Calu3 (cell line): ENCODE data around the gene TSSC4. TPM values are rescaled to one million over a fixed set of nuclear protein-coding genes. Genes with fewer than 3 reads are reported as not detected.

Experiments used
- BruUV-seq: library from RNA; stranded (reverse); fragments of 400-500 nt; replicated peaks from 2 replicates; lab custom pipeline; 2021; lab: Mats Ljungman, UMichigan
- CTCF ChIA-PET: fragments of 300-600 bp; sonication (Branson Sonifier 250); formaldehyde crosslinking; loops from one replicate; lab custom pipeline; 2022; ENCODE audit warnings: antibody characterized with exemption; lab: Charles Lee
- DNase-seq: peaks from one replicate; pipeline ENCODE4 v3.0.0; 2022
- H3K27ac Mint-ChIP-seq: one replicate; pipeline ENCODE4 v1.8.0; 2022; ENCODE audit warnings: mixed read lengths; ENCODE audit not compliant: unreplicated experiment
- H3K27me3 Mint-ChIP-seq: one replicate; pipeline ENCODE4 v1.8.0; 2022; ENCODE audit warnings: mixed read lengths; ENCODE audit not compliant: unreplicated experiment
- H3K36me3 Mint-ChIP-seq: one replicate; pipeline ENCODE4 v1.8.0; 2022; ENCODE audit warnings: mild to moderate bottlenecking, moderate library complexity, mixed read lengths; ENCODE audit not compliant: insufficient read depth, unreplicated experiment
- H3K4me1 Mint-ChIP-seq: one replicate; pipeline ENCODE4 v1.8.0; 2022; ENCODE audit warnings: mild to moderate bottlenecking, low read depth, mixed read lengths; ENCODE audit not compliant: unreplicated experiment
- H3K4me3 Mint-ChIP-seq: one replicate; pipeline ENCODE4 v1.8.0; 2022; ENCODE audit warnings: mild to moderate bottlenecking, low read depth, moderate library complexity, mixed read lengths; ENCODE audit not compliant: unreplicated experiment
- H3K9me3 Mint-ChIP-seq: one replicate; pipeline ENCODE4 v1.8.0; 2022; ENCODE audit warnings: low read depth, mixed read lengths; ENCODE audit not compliant: unreplicated experiment
- CTCF ChIP-seq: fragments of 200-600 bp; IDR thresholded peaks from one replicate; pipeline ENCODE4 v1.8.0; 2022; ENCODE audit warnings: antibody characterized with exemption; ENCODE audit not compliant: unreplicated experiment
- intact Hi-C: fragments of 100-400 bp; cut with micrococcal nuclease; formaldehyde crosslinking; loops from one replicate; pipeline ENCODE4 v1.10.0; 2022; ENCODE audit not compliant: unreplicated experiment
- total RNA-seq: library from RNA; stranded (reverse); gene quantifications from 2 replicates; pipeline ENCODE4 v1.2.3, GENCODE V29; 2022

TSSC4 gene
- total RNA-seq, 1 experiment from 2014 or later = 49.4 TPM

DNA sequence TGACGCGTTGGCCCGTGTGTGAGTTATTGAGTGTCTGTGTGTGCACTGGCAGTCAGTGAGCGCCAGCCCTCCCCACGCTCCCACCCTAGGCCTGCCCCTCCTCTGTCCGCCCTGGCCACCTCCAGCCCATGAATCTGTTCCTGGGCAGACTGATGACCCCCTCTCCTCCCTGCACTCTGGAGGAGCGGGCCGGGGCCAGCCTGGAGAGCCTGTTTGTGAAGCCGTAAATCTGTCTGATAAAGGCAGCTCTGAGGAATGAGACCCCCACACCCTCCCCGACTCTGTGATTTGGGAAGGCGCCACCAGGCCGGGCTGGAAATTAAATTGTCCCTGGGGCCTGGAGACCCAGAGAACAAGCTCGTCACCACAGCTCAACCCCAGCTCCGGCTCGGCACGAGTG, 8.6 kb downstream of the TSSC4 start:
- no peak for TF ChIP-seq CTCF
- intact Hi-C loops = no loop called here
- H3K36me3 Mint-ChIP-seq = peaks cover 13% of the 10 kb centered on the region
- CTCF ChIA-PET = interaction anchor here (0.6 to 2.4 kb wide), 2 partner anchors 10 to 11 kb away, joined by 4 to 8 read pairs; no protein-coding TSS in a partner anchor
- no peak for DNase-seq
- H3K27me3 Mint-ChIP-seq = peaks cover 47% of the 10 kb centered on the region
- BruUV-seq = no TSS peak
- H3K27ac Mint-ChIP-seq = no peak overlapping the region
- no peaks in the 10 kb centered on the region for H3K9me3 Mint-ChIP-seq
- no peak overlapping the region for H3K4me3 Mint-ChIP-seq
- no peaks in the 10 kb centered on the region for H3K4me1 Mint-ChIP-seq

DNA sequence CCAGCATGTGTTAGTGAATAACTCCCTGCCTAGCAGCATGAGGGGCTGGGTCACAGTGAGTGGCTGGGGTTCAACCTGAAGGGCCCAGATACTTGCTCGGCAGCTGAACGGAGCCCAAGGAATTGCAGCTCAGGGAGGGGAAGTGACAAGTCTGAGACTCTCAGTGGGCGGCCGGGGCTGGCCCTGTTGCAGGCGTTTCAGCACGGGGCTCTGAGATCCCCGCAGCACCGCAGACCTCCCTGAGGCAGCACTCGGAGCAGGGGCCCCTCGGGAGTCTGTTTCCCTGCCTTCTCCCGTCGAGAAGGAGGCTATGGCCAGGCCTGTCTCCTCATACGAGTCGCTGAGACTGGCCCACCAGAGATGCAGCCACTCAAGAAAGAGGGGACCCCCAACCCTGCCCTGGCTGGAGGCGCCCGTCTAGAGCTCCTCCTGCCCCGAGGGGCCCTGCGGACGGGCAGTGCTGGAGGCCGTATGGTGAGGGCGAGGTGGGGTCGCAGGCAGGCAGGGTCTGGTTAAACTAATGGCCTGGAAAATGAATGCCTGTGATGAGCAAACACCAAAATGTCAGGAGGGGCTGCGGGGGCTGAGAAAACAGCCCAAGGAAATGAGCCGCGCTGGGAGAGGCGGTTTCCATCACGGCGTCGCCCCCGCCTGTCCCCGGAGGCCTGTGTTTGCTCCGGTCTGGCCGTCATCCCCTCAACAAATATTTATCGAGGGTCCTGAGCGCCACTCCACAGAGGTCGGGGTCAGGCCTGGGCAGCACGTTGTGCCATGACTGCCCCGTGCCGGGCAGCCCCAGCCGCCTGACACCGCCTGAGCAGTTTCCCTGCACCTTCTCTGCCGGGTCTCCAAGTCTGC, 9.3 kb downstream of the TSSC4 start:
- no TSS peak for BruUV-seq
- no peak for TF ChIP-seq CTCF
- DNase-seq = no peak
- H3K27me3 Mint-ChIP-seq = peaks cover 47% of the 10 kb centered on the region
- intact Hi-C loops = no loop called here
- H3K4me3 Mint-ChIP-seq = no peak overlapping the region
- CTCF ChIA-PET = interaction anchor here (2.4 kb wide), 1 partner anchor 10 kb away, joined by 8 read pairs; no protein-coding TSS in a partner anchor
- no peak overlapping the region for H3K27ac Mint-ChIP-seq
- H3K9me3 Mint-ChIP-seq = no peaks in the 10 kb centered on the region
- H3K36me3 Mint-ChIP-seq = peaks cover 9% of the 10 kb centered on the region
- no peaks in the 10 kb centered on the region for H3K4me1 Mint-ChIP-seq

GRCh38 chr11:2410616-2411015, 10.1 kb downstream of the TSSC4 start:
- no peaks in the 10 kb centered on the region for H3K4me1 Mint-ChIP-seq
- CTCF ChIA-PET = interaction anchor here (0.6 to 2.4 kb wide), 2 partner anchors 10 to 33 kb away, joined by 3 to 8 read pairs; no protein-coding TSS in a partner anchor
- H3K4me3 Mint-ChIP-seq = no peak overlapping the region
- H3K9me3 Mint-ChIP-seq = no peaks in the 10 kb centered on the region
- H3K27me3 Mint-ChIP-seq = peaks cover 47% of the 10 kb centered on the region
- TF ChIP-seq CTCF = no peak
- H3K27ac Mint-ChIP-seq = no peak overlapping the region
- DNase-seq = no peak
- BruUV-seq = no TSS peak
- peaks cover 1% of the 10 kb centered on the region for H3K36me3 Mint-ChIP-seq
- intact Hi-C loops = no loop called here

GRCh38 chr11:2411446-2412305, 11.1 kb downstream of the TSSC4 start:
- intact Hi-C loops = no loop called here
- Mint-ChIP-seq H3K9me3 (no peaks in the 10 kb centered on the region), H3K4me3 (no peak overlapping the region), H3K36me3 (no peaks in the 10 kb centered on the region), H3K27me3 (peaks cover 46% of the 10 kb centered on the region), H3K27ac (no peak overlapping the region), H3K4me1 (no peaks in the 10 kb centered on the region)
- no TSS peak for BruUV-seq
- TF ChIP-seq CTCF = no peak
- DNase-seq = no peak
- CTCF ChIA-PET = no interaction called here
